DOHH2 (cell line): ENCODE results near the gene LRRC3.
"Not testable (repeated sequence)": the region's sequence is repeated elsewhere in the genome, so short reads cannot be mapped to it uniquely, and the experiment has no call there.

ENCODE experiments used
- H3F3A ChIP-seq: fragments of 200-600 bp; sonication (generic), shearing (Covaris generic); 2 replicates; pipeline ENCODE4 v1.6.0; 2016; ENCODE audit warnings: antibody characterized with exemption, mild to moderate bottlenecking; ENCODE audit not compliant: control insufficient read depth, insufficient read depth
- H3K27ac ChIP-seq: fragments of 200-600 bp; sonication (generic); 2 replicates; pipeline ENCODE4 v1.5.1; 2014; ENCODE audit warnings: low read depth, mild to moderate bottlenecking, low read length, moderate library complexity
- H3K27me3 ChIP-seq: fragments of 200-600 bp; sonication (generic); 2 replicates; pipeline ENCODE4 v1.6.1; 2014; ENCODE audit warnings: mild to moderate bottlenecking, low read length, mixed read lengths; ENCODE audit not compliant: control insufficient read depth
- H3K36me3 ChIP-seq: fragments of 200-600 bp; sonication (generic); 2 replicates; pipeline ENCODE4 v1.6.1; 2014; ENCODE audit warnings: mild to moderate bottlenecking, low read length, moderate library complexity, mixed read lengths; ENCODE audit not compliant: control insufficient read depth
- H3K4me1 ChIP-seq: fragments of 200-600 bp; sonication (generic); 2 replicates; pipeline ENCODE4 v1.6.1; 2014; ENCODE audit warnings: mild to moderate bottlenecking, low read length, mixed read lengths; ENCODE audit not compliant: control insufficient read depth
- H3K4me2 ChIP-seq: fragments of 200-600 bp; sonication (generic); 2 replicates; pipeline ENCODE4 v1.6.0; 2014; ENCODE audit warnings: mild to moderate bottlenecking, low read length, moderate library complexity
- H3K4me3 ChIP-seq: fragments of 200-600 bp; sonication (generic); 2 replicates; pipeline ENCODE4 v1.5.1; 2014; ENCODE audit warnings: mild to moderate bottlenecking, low read length, mixed read lengths
- H3K79me2 ChIP-seq: fragments of 200-600 bp; sonication (generic); 2 replicates; pipeline ENCODE4 v1.6.1; 2014; ENCODE audit warnings: mild to moderate bottlenecking, low read length, mixed read lengths; ENCODE audit not compliant: control insufficient read depth
- H3K9me2 ChIP-seq: fragments of 200-600 bp; sonication (generic); replicated peaks from 2 replicates; pipeline ENCODE4 v1.6.1; 2014; ENCODE audit warnings: mild to moderate bottlenecking, low read length, mixed read lengths; ENCODE audit not compliant: control insufficient read depth
- H3K9me3 ChIP-seq: fragments of 200-600 bp; sonication (generic); 2 replicates; pipeline ENCODE4 v1.6.1; 2014; ENCODE audit warnings: antibody characterized with exemption, low read length, mixed read lengths; ENCODE audit not compliant: control insufficient read depth, insufficient read depth
- H4K20me1 ChIP-seq: fragments of 200-600 bp; sonication (generic); 2 replicates; pipeline ENCODE4 v1.6.0; 2014; ENCODE audit warnings: low read depth, mild to moderate bottlenecking, antibody characterized with exemption, low read length, moderate library complexity; ENCODE audit not compliant: control insufficient read depth, insufficient read depth
- CTCF ChIP-seq: fragments of 200-600 bp; sonication (generic); IDR thresholded peaks from one replicate; pipeline ENCODE4 v1.5.1; 2014; ENCODE audit warnings: antibody characterized with exemption, mild to moderate bottlenecking, low read depth, low read length; ENCODE audit not compliant: poor library complexity, severe bottlenecking
- EZH2phosphoT487 ChIP-seq: fragments of 200-600 bp; sonication (generic); IDR thresholded peaks from 2 replicates; pipeline ENCODE4 v1.6.1; 2017; ENCODE audit warnings: borderline replicate concordance, mild to moderate bottlenecking, antibody characterized with exemption, low read length, moderate library complexity, mixed read lengths

LRRC3 gene

GRCh38 chr21:44414291-44415072 is 40.8 kb upstream of the LRRC3 start:
- no peak overlapping the region for H3K27ac ChIP-seq
- H3K4me2 ChIP-seq: no peak overlapping the region
- no peak for TF ChIP-seq EZH2phosphoT487
- TF ChIP-seq CTCF: no peak

GRCh38 chr21:44415073-44416025 is 40.0 kb upstream of the LRRC3 start:
- no peaks in the 10 kb centered on the region for H3K9me2 ChIP-seq
- no peaks in the 10 kb centered on the region for H3K36me3 ChIP-seq
- no peak for TF ChIP-seq EZH2phosphoT487
- no peak for TF ChIP-seq CTCF
- no peaks in the 10 kb centered on the region for H3K79me2 ChIP-seq
- H3F3A ChIP-seq: no peaks in the 10 kb centered on the region
- no peaks in the 10 kb centered on the region for H4K20me1 ChIP-seq
- no peak overlapping the region for H3K27ac ChIP-seq
- H3K4me3 ChIP-seq: no peak overlapping the region
- H3K27me3 ChIP-seq: no peaks in the 10 kb centered on the region
- H3K4me1 ChIP-seq: no peaks in the 10 kb centered on the region
- no peak overlapping the region for H3K4me2 ChIP-seq
- H3K9me3 ChIP-seq: peaks cover 57% of the 10 kb centered on the region

More at GRCh38 chr21:44414291-44415072, 40.8 kb upstream of the LRRC3 start:
- H3K4me3 ChIP-seq: no peak overlapping the region
- H3K27me3 ChIP-seq: no peaks in the 10 kb centered on the region
- no peaks in the 10 kb centered on the region for H3F3A ChIP-seq
- H3K36me3 ChIP-seq: no peaks in the 10 kb centered on the region
- no peaks in the 10 kb centered on the region for H3K9me2 ChIP-seq
- H4K20me1 ChIP-seq: no peaks in the 10 kb centered on the region
- H3K4me1 ChIP-seq: no peaks in the 10 kb centered on the region
- H3K79me2 ChIP-seq: no peaks in the 10 kb centered on the region
- peaks cover 53% of the 10 kb centered on the region for H3K9me3 ChIP-seq

- Histone ChIP-seq H3K9me3 (peaks cover 57% of the 10 kb centered on the region), H3K4me1 (no peaks in the 10 kb centered on the region)
- TF ChIP-seq EZH2phosphoT487 (no peak), CTCF (no peak)
Measured at GRCh38 chr21:44416193-44416592, 39.1 kb upstream of the LRRC3 start.

GRCh38 chr21:44417621-44418107 is 37.6 kb upstream of the LRRC3 start:
- not testable (repeated sequence) for H3K4me2 ChIP-seq, H3F3A ChIP-seq, H3K9me2 ChIP-seq, H3K4me3 ChIP-seq, H3K79me2 ChIP-seq, H3K4me1 ChIP-seq, H3K27ac ChIP-seq, H3K36me3 ChIP-seq, H4K20me1 ChIP-seq, H3K27me3 ChIP-seq
- peaks cover 57% of the 10 kb centered on the region for H3K9me3 ChIP-seq

More at GRCh38 chr21:44416193-44416592, 39.1 kb upstream of the LRRC3 start:
- no peak overlapping the region for H3K4me2 ChIP-seq
- H4K20me1 ChIP-seq: no peaks in the 10 kb centered on the region
- no peaks in the 10 kb centered on the region for H3K79me2 ChIP-seq
- no peaks in the 10 kb centered on the region for H3K9me2 ChIP-seq
- H3K27ac ChIP-seq: no peak overlapping the region
- H3K4me3 ChIP-seq: no peak overlapping the region
- no peaks in the 10 kb centered on the region for H3K27me3 ChIP-seq
- H3F3A ChIP-seq: no peaks in the 10 kb centered on the region
- no peaks in the 10 kb centered on the region for H3K36me3 ChIP-seq
